GM12892 (cell line): ENCODE data around the gene SLC35G1.

Experiments
- POLR2A ChIP-seq: IDR thresholded peaks from 2 replicates; pipeline ENCODE4 v1.6.1; 2011; ENCODE audit warnings: low read depth, low read length, control low read depth
- POLR2AphosphoS5 ChIP-seq: IDR thresholded peaks from 2 replicates; pipeline ENCODE4 v1.6.1; 2011; ENCODE audit warnings: low read depth, low read length, control low read depth
- TAF1 ChIP-seq: IDR thresholded peaks from 2 replicates; pipeline ENCODE4 v1.6.1; 2011; ENCODE audit warnings: low read depth, mild to moderate bottlenecking, control low read depth, low read length, borderline replicate concordance

DNA sequence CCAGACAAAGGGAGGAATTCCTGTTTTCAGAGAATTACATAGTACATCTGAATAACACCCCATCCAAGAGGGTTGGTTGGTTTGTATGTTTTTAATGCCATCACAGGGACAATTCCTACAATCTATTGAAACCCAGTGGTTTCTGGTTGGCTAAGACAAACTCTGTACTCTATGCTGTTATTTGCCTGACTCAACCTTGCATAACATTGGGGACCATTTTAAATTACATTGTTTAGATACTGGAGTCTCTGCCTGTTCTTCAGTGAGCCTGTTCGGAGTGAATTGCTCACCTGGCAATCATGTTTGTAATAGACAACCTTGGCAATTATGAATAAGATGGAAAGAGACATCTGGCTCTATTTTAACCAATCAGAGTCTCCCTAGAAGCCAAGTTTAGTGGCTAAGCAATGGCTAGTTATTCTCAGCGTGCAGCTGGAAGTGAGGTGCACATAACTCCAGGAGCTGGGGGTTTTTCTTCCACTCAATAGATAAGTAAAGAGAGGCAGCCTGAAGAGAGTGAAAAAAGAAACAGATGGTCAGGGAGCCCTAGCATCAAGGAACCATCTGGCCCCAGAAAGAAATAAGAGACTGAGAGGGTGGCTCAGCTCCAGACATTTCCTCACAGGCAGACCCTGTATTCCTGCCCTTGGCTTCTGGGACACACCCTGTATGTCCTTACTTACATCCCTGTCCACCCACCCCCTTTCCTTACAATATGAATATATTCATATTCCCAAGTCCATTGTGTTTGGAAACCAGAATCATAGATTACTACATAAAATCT is 21.2 kb upstream of the SLC35G1 start:
- TF ChIP-seq POLR2AphosphoS5 (no peak), POLR2A (no peak), TAF1 (no peak)
